Stimulated activated CD8-positive, alpha-beta memory T cell treated with anti-CD3 and anti-CD28 coated beads, Interleukin-15, amount 100 ng/mL, for 1 hour (primary cell): Measurements from ENCODE around the gene SLC7A14.

ENCODE experiments used
- DNase-seq: peaks from one replicate; pipeline ENCODE4 v3.0.0-alpha.2; 2020; ENCODE audit warnings: low read depth

SLC7A14 gene

DNA sequence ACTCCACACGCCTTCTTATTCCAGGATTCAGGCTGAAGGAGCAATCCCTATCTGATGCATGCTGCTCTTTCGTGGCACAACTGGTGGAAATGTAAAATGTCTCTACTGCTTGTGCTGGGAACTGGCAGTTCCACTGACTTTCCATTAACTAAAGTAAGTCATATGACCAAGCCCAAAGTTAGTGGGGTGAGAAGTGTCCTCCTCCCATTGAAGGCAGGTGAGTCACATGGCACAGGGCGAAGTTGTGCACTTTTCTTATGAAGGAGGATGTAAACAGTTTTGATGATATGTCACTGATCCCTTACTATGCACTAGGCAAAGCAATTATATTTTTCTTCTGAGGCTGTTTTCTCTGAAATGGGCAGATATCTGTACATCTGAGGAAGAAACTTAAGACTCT, 51.6 kb downstream of the SLC7A14 start:
- DNase-seq = no peak

DNA sequence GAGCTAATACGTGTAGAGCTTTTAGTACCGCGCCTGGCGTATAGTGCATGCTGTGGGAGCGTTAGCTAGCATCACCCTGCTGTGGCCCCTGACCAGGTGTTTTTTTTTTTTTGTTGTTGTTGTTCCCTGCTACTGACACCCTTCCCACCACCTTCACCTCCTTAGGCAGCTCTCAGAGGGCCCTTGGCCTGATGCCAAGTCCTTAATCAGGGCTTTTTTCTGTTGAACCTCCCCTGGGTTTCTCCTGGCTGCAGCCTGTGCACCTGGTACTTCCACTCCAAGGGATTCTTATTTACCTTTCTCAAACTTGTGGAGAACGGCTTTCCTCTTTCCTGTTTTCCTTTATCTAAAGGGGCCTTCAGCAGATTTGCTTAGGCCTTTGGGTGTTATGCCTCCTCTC, 53.3 kb downstream of the SLC7A14 start:
- no peak for DNase-seq

DNA sequence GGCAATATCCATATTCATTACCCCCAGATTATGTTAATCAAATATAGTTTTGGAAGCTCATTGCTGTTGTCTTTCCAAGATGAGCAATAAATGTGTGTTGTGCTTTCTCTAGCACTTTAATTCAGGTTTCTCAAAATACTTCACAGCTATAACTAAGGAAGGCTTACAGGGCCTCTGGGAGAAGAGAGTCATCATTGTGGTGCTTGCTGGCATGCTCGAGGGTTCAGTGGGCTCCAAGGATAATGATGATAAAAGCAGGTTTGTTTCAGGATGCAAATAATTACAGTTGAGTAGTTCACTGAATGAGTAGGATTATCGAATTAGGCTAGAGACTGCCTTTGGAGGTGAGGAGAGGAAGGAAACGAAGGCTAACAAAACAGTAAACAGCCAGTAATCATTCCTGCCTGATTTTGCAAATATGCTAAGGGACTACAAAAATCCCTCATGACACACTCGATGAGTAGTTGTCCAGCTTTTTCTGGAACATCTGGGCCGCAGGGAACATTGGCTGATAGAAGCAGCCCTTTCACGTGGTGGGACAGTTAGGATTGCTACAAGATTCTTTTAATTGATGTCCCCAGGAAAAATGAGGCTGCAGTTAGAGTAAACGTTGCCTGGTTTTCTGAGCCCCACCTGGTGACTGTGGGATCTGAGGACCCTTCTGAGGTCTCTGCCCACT, 54.1 kb downstream of the SLC7A14 start:
- no peak for DNase-seq

DNA sequence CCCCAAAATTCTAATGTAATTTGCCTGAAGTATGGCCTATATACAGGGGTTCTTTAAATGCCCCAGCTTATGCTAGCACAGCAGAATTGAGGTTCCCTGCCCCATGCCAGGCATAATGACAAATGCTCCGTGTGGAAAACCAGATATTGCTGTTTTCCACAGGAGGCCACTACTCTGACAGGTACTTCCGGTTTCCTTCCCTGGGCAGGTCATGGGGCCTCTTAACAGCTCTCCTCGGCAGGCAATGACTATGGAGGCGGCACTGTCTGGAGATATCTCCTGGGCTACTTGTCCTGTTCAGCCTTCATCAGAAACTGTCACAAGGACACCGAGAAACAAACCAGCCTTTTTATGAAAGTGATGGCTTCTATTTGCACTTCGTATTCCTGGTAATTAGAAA, 54.8 kb downstream of the SLC7A14 start:
- no peak for DNase-seq

GRCh38 chr3:170529912-170530311, 56.0 kb downstream of the SLC7A14 start:
- no peak for DNase-seq

- DNase-seq = no peak
These were observed 56.5 kb downstream of the SLC7A14 start for GRCh38 chr3:170529346-170529745.

DNA sequence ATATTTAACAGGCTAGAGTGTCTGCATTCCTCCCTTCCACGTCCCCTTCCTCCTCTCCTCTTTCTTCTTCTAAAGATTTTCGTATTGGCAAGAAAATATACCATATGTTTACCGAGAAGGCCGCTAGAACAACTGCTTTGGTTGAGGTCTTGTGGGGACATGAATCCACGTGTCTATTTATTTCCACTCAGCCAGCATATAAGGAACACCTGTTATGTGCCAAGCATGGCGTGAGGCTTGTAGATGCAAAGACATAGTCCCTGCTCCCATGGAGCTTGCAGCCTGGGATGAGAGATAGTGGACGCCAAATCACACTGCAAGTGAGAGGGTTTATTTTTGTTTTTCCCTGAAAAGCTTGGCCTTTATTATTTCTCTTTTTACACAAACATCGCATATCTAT, 57.1 kb downstream of the SLC7A14 start:
- no peak for DNase-seq

GRCh38 chr3:170524073-170524472, 61.8 kb downstream of the SLC7A14 start:
- DNase-seq = no peak

DNA sequence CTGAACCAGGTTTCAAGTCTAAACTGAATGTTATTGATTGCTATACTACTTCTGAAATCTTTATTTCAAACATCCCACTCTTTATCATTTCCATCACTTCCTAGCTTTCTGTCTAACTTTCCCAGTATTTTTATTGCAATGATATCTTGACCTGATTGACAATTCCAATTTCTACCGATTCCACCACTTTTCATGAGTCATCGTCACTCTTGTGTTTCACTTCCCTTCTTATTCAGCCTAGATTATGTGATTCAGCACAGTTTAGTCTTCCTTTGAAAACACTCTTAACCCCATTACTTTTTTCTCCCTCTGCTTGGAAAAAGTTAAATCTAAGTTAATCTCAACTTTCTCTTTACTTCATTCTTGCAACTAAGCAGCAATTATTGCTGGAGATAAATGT, 62.6 kb downstream of the SLC7A14 start:
- no peak for DNase-seq

- DNase-seq = no peak
These were observed 63.7 kb downstream of the SLC7A14 start for GRCh38 chr3:170522201-170522600.

- no peak for DNase-seq
These were observed 64.9 kb downstream of the SLC7A14 start for GRCh38 chr3:170520996-170521395.

GRCh38 chr3:170517242-170517945, 68.5 kb downstream of the SLC7A14 start:
- no peak for DNase-seq

GRCh38 chr3:170513642-170514041, 72.2 kb downstream of the SLC7A14 start:
- no peak for DNase-seq

GRCh38 chr3:170511371-170511770, 74.5 kb downstream of the SLC7A14 start:
- DNase-seq = no peak

DNA sequence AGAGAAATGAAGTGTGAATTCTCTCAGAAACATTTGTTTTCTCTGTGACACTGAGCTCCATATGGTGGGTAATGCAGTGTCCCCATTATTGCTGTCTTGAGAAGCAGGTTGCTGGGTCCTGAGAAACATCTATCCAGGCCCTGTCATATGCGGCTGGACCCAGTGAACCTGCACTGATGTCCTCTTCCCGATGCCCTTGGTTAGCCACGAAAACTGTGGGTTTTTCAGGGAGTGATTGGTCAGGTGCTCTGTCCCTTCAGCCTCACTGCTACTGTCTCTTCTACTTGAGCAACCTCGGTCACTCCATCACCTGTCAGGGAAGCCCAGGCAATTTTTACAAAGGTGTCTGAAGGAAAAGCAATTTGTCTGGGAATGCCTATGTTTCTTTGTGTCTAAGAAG, 77.0 kb downstream of the SLC7A14 start:
- DNase-seq = no peak

DNA sequence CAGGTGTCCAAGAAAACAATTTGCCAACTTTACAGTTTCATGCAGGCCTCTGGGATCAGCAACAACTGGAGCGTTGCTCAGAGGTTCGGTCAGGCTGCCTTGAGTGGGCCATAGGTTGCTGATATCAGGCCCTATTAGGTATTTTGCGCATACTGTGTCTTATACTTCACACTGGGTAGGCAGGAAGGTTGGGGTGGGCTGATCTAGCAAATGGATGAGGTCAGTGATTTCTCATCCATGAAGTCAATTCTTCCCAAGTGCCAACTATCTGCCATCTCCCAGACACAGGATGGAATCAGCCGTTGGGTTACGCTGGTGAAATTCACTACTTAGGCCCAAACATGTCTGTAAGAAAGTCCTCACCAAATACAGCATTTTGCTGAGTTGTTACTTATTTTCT, 77.6 kb downstream of the SLC7A14 start:
- DNase-seq = no peak

- no peak for DNase-seq
These were observed 78.8 kb downstream of the SLC7A14 start for GRCh38 chr3:170507063-170507462.

GRCh38 chr3:170506556-170506955, 79.3 kb downstream of the SLC7A14 start:
- DNase-seq = no peak

DNA sequence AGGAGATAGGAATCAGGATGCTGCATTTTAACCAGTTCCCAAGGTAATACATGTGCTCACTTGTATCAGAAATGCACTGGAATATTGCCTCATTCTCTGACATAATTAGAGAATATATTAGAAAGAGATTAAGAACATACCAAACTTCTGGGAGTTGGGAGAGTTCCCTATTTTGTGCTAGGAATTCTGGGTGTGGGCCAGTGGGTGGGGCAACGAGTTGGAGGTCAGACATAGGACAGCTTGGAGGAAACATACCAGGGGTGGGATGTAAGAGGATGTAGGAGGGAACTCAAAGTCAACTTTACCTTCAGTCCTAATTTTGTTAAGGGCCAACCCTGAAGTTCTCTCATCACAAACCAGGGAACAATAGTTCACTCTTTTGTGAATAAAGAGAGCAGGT, 83.6 kb downstream of the SLC7A14 start:
- DNase-seq = no peak

DNA sequence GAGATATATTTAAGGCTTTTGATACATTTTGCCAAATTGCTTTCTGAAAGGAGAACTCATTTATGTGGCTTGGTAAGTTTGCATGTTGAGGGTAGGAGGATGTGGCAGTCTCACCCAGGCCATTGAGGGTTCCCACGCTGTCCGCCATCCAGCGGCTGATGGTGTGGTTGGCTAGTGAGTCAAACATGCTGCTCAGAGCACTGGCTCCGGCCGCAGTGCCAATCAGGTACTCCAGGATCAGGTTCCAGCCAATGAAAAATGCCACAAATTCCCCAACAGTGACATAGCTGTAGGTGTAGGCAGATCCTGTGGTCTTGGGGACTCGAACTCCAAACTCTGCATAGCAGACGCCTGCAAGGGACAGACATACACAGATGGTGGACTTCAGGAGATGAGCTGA, 84.9 kb downstream of the SLC7A14 start:
- no peak for DNase-seq

DNA sequence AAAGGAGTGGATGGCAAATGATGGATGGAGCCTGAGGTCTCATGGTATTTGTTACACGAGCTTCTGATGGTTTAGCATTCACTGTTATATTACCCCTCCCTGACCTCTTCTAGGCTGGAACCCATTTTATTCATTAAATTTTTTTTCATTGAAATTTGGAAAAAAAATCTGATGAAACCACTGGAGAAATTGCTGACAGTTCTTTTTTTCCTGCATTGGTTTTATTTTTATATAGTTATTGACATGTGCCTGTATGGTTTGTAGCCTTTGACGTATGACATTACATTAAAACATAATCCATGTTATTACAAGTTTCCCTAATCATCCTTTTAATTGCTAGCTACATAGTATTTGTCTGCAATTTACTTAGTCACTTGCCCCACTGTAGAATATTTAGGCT, 85.4 kb downstream of the SLC7A14 start:
- DNase-seq = no peak

DNA sequence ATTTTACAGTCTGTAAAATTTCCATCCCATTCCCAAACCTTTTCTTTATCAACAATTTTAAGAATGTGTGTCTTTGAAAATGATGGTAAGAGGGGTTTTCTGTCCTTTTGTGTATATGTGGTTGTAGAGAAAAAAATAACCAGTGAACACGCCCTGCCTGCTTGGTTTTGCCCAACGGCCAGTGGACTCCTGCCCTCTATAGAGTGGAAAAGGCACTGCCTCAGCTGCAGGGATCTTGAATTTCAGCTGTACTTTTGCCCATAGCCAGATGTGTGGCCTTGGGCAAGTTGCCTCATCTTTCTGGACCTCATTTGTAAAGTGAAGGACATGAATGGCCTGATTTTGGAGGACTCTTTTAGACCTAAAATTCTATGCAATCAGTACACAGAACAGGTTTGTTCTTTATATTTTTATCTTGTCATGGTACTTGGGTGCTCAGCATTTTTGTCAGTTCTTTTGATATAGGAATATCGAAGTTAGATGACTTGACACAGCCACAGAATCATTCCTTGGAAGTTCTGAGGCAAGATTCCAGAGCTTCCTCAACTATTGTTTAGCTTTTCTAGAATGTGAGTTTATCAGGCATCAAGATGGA, 86.2 kb downstream of the SLC7A14 start:
- no peak for DNase-seq
